CD4-positive, alpha-beta memory T cell (primary cell): ENCODE data around the gene RPL39. TPM values are rescaled to one million over a fixed set of nuclear protein-coding genes. Genes with fewer than 3 reads are reported as not detected.
A peak's percentile ranks its signal among the peaks of the same experiment; 100 is the strongest.
"Not testable (repeated sequence)": the region's sequence is repeated elsewhere in the genome, so short reads cannot be mapped to it uniquely, and the experiment has no call there.

ENCODE experiments used
- CTCF ChIA-PET: fragments of 350-600 bp; sonication (Branson Sonifier 250); formaldehyde crosslinking; loops from one replicate; lab custom pipeline; 2021; ENCODE audit warnings: inconsistent platforms; ENCODE audit not compliant: partially characterized antibody; lab: Charles Lee
- POLR2A ChIA-PET: fragments of 350-600 bp; sonication (Branson Sonifier 250); formaldehyde crosslinking; loops from one replicate; lab custom pipeline; 2021; ENCODE audit not compliant: partially characterized antibody; lab: Charles Lee
- DNase-seq, 5 donors: peaks; one replicate each; pipeline versions ENCODE4 v3.0.0 to v3.0.0-alpha.2; 2020 to 2022; ENCODE audit warnings: mixed read lengths in 1 of 5
- H3K27ac ChIP-seq: one replicate; pipeline ENCODE4 v1.7.0; 2013; ENCODE audit warnings: low read depth, low read length
- H3K27me3 ChIP-seq: 2 replicates; pipeline ENCODE4 v1.7.0; 2013; ENCODE audit warnings: mild to moderate bottlenecking, low read length, moderate library complexity; ENCODE audit not compliant: insufficient read depth
- H3K36me3 ChIP-seq: 2 replicates; pipeline ENCODE4 v1.7.0; 2013; ENCODE audit warnings: mild to moderate bottlenecking, low read length, moderate library complexity; ENCODE audit not compliant: insufficient read depth
- H3K4me1 ChIP-seq: 2 replicates; pipeline ENCODE4 v1.7.0; 2013; ENCODE audit warnings: mild to moderate bottlenecking, low read length, moderate library complexity; ENCODE audit not compliant: insufficient read depth
- H3K4me3 ChIP-seq, 2 donors: one replicate each; pipeline ENCODE4 v1.7.0; 2013; ENCODE audit warnings: low read length in 2 of 2, mild to moderate bottlenecking in 1 of 2
- H3K9me3 ChIP-seq, 2 donors: one replicate each; pipeline ENCODE4 v1.7.0; 2013; ENCODE audit warnings: low read length in 2 of 2, control low read depth in 1 of 2; ENCODE audit not compliant: control insufficient read depth in 1 of 2
- H3K27ac Mint-ChIP-seq, 7 donors: one replicate each; pipeline ENCODE4 v1.8.0; 2020 to 2021; ENCODE audit warnings: mixed read lengths in 7 of 7, mild to moderate bottlenecking in 6 of 7, inconsistent platforms in 3 of 7, moderate library complexity in 3 of 7
- H3K27me3 Mint-ChIP-seq, 2 donors: one replicate each; pipeline ENCODE4 v1.8.0; 2020 to 2021; ENCODE audit warnings: mixed read lengths in 2 of 2
- H3K36me3 Mint-ChIP-seq, 2 donors: one replicate each; pipeline ENCODE4 v1.8.0; 2020 to 2021; ENCODE audit warnings: mixed read lengths in 2 of 2, inconsistent platforms in 1 of 2, mild to moderate bottlenecking in 1 of 2
- H3K4me1 Mint-ChIP-seq, 4 donors: one replicate each; pipeline ENCODE4 v1.8.0; 2020 to 2021; ENCODE audit warnings: mixed read lengths in 4 of 4, mild to moderate bottlenecking in 1 of 4
- H3K4me3 Mint-ChIP-seq, 8 donors: one replicate each; pipeline ENCODE4 v1.8.0; 2020 to 2021; ENCODE audit warnings: mixed read lengths in 8 of 8, mild to moderate bottlenecking in 7 of 8, moderate library complexity in 6 of 8, inconsistent platforms in 3 of 8
- H3K9me3 Mint-ChIP-seq, 8 donors: one replicate each; pipeline ENCODE4 v1.8.0; 2020 to 2021; ENCODE audit warnings: mixed read lengths in 8 of 8, mild to moderate bottlenecking in 5 of 8, inconsistent platforms in 3 of 8, moderate library complexity in 1 of 8
- intact Hi-C: fragments of 100-400 bp; cut with micrococcal nuclease; formaldehyde crosslinking; loops from one replicate; pipeline ENCODE4 v1.15.1; 2023
- polyA plus RNA-seq, 2 donors: library from polyadenylated mRNA; unstranded; fragments of 300-500 nt; fragmentation: Illumina TruSeq; gene quantifications; one replicate each; pipeline ENCODE4 v1.2.3, GENCODE V29; 2021
- total RNA-seq, 2 experiments: library from RNA; stranded (reverse); gene quantifications; one replicate each; pipeline ENCODE4 v1.2.3, GENCODE V29; 2021

Gene RPL39
- total and polyA plus RNA-seq, 4 experiments from 2014 or later, result 3,907 to 4,396 (median 4,017) TPM

GRCh38 chrX:119768436-119768835 lies 23.0 kb downstream of the RPL39 start:
- H3K27ac ChIP-seq, POLR2A ChIA-PET, H3K9me3 Mint-ChIP-seq, H3K9me3 ChIP-seq, H3K36me3 Mint-ChIP-seq, H3K27me3 Mint-ChIP-seq, H3K4me3 Mint-ChIP-seq, intact Hi-C loops, CTCF ChIA-PET, H3K27ac Mint-ChIP-seq, H3K27me3 ChIP-seq, H3K4me1 Mint-ChIP-seq, H3K4me1 ChIP-seq, H3K36me3 ChIP-seq, H3K4me3 ChIP-seq, DNase-seq: not testable (repeated sequence)

- Mint-ChIP-seq H3K4me3 (no peak overlapping the region), H3K36me3 (no peaks in the 10 kb centered on the region), H3K27me3 (no peaks in the 10 kb centered on the region), H3K9me3 (no peaks in the 10 kb centered on the region), H3K27ac (peak overlapping the region in 5 of 7 donors; percentile 3 to 84 (median 31)), H3K4me1 (peaks cover 6 to 19% (median 16%) of the 10 kb centered on the region in 4 donors)
- DNase-seq, result no peak
- intact Hi-C loops, result no loop called here
- peaks cover 14% of the 10 kb centered on the region for H3K4me1 ChIP-seq
- H3K36me3 ChIP-seq, result no peaks in the 10 kb centered on the region
- no peak overlapping the region for H3K4me3 ChIP-seq
- H3K9me3 ChIP-seq, result no peaks in the 10 kb centered on the region
- POLR2A ChIA-PET, result interaction anchor here (1.1 kb wide), 1 partner anchor 28 kb away, joined by 3 read pairs; no protein-coding TSS in a partner anchor
- H3K27ac ChIP-seq, result no peak overlapping the region
- CTCF ChIA-PET, result interaction anchor here (1.2 to 1.3 kb wide), 2 partner anchors 11 to 21 kb away, joined by 3 to 4 read pairs; no protein-coding TSS in a partner anchor
- no peaks in the 10 kb centered on the region for H3K27me3 ChIP-seq
These were observed 27.5 kb downstream of the RPL39 start for GRCh38 chrX:119763836-119764387.

DNA sequence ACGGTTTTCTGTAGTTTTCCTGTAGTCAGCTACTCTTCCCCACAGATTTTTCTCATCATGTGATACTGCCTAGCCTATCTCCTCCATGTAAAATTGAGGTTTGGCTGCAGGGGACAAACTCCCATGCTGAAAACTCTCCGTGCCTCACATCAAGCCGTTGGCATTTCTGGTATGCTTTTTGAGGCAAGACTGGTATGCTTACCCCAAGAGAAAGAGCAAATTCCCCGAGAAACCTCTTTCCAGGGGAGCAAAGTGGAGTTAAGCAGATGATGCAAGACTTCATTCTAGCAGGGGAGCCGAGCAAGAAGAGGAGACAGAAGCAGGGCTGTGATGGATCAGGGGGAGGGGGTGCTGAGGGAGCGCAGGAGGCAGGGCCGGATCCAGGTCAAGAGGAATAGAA lies 28.2 kb downstream of the RPL39 start:
- no peak overlapping the region for H3K4me3 Mint-ChIP-seq
- H3K4me1 ChIP-seq, result peaks cover 14% of the 10 kb centered on the region
- CTCF ChIA-PET, result interaction anchor here (1.3 to 2.1 kb wide), 2 partner anchors 21 to 22 kb away, joined by 4 to 5 read pairs; no protein-coding TSS in a partner anchor

DNA sequence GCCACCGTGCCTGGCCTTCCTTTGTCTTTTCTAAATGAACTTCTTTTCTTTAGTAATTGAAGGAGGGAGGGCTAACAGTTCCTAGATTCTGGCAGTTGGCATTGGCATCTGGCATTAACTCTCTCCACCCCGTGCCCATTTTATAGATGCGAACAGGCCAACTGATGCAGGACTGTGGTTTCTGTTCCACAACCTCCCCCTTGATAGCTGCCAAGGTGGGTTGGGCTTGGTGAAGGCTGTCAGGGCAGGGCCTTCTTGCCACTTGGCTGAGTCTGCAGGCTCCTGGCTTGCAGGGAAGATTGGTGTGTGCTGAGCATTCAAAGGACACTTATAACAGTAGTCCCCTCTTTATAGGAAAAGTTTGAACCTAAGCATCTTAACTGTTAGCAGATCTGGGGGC lies 28.7 kb downstream of the RPL39 start:
- H3K4me3 Mint-ChIP-seq, result no peak overlapping the region
- Histone ChIP-seq H3K36me3 (no peaks in the 10 kb centered on the region), H3K4me3 (no peak overlapping the region), H3K27me3 (no peaks in the 10 kb centered on the region), H3K9me3 (no peaks in the 10 kb centered on the region), H3K4me1 (peaks cover 17% of the 10 kb centered on the region), H3K27ac (no peak overlapping the region)
- H3K36me3 Mint-ChIP-seq, result no peaks in the 10 kb centered on the region
- no peaks in the 10 kb centered on the region for H3K27me3 Mint-ChIP-seq
- POLR2A ChIA-PET, result no interaction called here
- CTCF ChIA-PET, result interaction anchor here (2.1 kb wide), 1 partner anchor 22 kb away, joined by 5 read pairs; no protein-coding TSS in a partner anchor
- no peak for DNase-seq
- no peaks in the 10 kb centered on the region for H3K9me3 Mint-ChIP-seq
- H3K4me1 Mint-ChIP-seq, result peaks cover 9 to 22% (median 15%) of the 10 kb centered on the region in 4 donors
- peak overlapping the region in 2 of 7 donors; percentile 22 to 42 for H3K27ac Mint-ChIP-seq
- intact Hi-C loops, result no loop called here

More for the DNA sequence above, 28.2 kb downstream of the RPL39 start:
- H3K27me3 Mint-ChIP-seq, result no peaks in the 10 kb centered on the region
- POLR2A ChIA-PET, result no interaction called here
- Histone ChIP-seq H3K27me3 (no peaks in the 10 kb centered on the region), H3K9me3 (no peaks in the 10 kb centered on the region), H3K27ac (no peak overlapping the region), H3K4me3 (no peak overlapping the region), H3K36me3 (no peaks in the 10 kb centered on the region)
- H3K9me3 Mint-ChIP-seq, result no peaks in the 10 kb centered on the region
- peaks cover 6 to 19% (median 16%) of the 10 kb centered on the region in 4 donors for H3K4me1 Mint-ChIP-seq
- DNase-seq, result no peak
- H3K36me3 Mint-ChIP-seq, result no peaks in the 10 kb centered on the region
- intact Hi-C loops, result no loop called here
- H3K27ac Mint-ChIP-seq, result peak overlapping the region in 5 of 7 donors; percentile 18 to 85 (median 63)

- no peak overlapping the region for H3K27ac ChIP-seq
- ChIA-PET POLR2A (interaction anchor here (7.4 kb wide), 1 partner anchor 31 kb away, joined by 65 read pairs; the partner anchor contains the start of gene RPL39), CTCF (interaction anchor here (3.1 kb wide), 1 partner anchor 25 kb away, joined by 25 read pairs; no protein-coding TSS in a partner anchor)
- Mint-ChIP-seq H3K4me1 (peaks cover 33 to 47% (median 35%) of the 10 kb centered on the region in 4 donors), H3K9me3 (no peaks in the 10 kb centered on the region), H3K36me3 (no peaks in the 10 kb centered on the region), H3K27ac (peak overlapping the region in 3 of 7 donors; percentile 41 to 52 (median 43)), H3K4me3 (peak overlapping the region in 7 of 8 donors; percentile 13 to 62 (median 46)), H3K27me3 (no peaks in the 10 kb centered on the region)
- no peaks in the 10 kb centered on the region for H3K27me3 ChIP-seq
- H3K4me3 ChIP-seq, result no peak overlapping the region
- peaks cover 42% of the 10 kb centered on the region for H3K4me1 ChIP-seq
- H3K36me3 ChIP-seq, result no peaks in the 10 kb centered on the region
- no peak for DNase-seq
- intact Hi-C loops, result no loop called here
- H3K9me3 ChIP-seq, result no peaks in the 10 kb centered on the region
These were observed 31.2 kb downstream of the RPL39 start for GRCh38 chrX:119760026-119760877.

DNA sequence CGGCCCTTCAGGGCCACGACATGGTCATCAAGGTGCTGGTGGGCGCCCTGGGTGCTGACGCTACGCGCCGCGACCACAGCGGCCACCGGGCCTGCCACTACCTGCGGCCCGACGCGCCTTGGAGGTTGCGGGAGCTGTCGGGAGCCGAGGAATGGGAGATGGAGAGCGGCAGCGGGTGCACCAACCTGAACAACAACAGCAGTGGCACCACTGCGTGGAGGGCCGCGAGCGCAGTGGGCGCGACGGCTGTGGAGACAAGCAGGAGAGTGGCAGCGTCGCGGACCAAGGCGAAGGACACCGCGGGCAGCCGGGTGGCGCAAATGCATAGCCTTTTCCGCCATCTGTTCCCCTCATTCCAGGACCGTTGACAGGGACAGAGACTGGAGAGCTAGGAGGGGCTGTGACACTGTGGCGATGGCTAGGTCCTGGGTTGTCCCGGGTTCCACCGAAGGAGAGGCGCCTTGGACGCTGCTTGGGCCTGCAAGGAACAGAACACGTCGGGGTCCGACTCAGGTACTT lies 32.1 kb downstream of the RPL39 start:
- CTCF ChIA-PET, result interaction anchor here (2.1 to 3.1 kb wide), 3 partner anchors 26 to 243 kb away, joined by 6 to 25 read pairs (median 17); no protein-coding TSS in a partner anchor
- intact Hi-C loops, result loop anchor here (2.0 to 5.0 kb wide), 2 partner anchors 19 to 77 kb away; no protein-coding TSS in a partner anchor
- POLR2A ChIA-PET, result interaction anchor here (1.5 to 7.4 kb wide), 8 partner anchors 26 to 154 kb away, joined by 6 to 65 read pairs (median 20); partner anchors contain the start of genes NDUFA1, NKRF, RNF113A and RPL39

More for the DNA sequence above, 32.1 kb downstream of the RPL39 start:
- no peaks in the 10 kb centered on the region for H3K36me3 ChIP-seq
- Mint-ChIP-seq H3K27ac (no peak overlapping the region), H3K4me3 (peak overlapping the region in 6 of 8 donors; percentile 17 to 73 (median 49)), H3K27me3 (no peaks in the 10 kb centered on the region), H3K9me3 (no peaks in the 10 kb centered on the region), H3K4me1 (peaks cover 34 to 56% (median 42%) of the 10 kb centered on the region in 4 donors), H3K36me3 (no peaks in the 10 kb centered on the region)
- H3K4me1 ChIP-seq, result peaks cover 51% of the 10 kb centered on the region
- no peaks in the 10 kb centered on the region for H3K27me3 ChIP-seq
- H3K4me3 ChIP-seq, result peak overlapping the region in 1 of 2 donors; percentile 41
- no peaks in the 10 kb centered on the region for H3K9me3 ChIP-seq
- no peak for DNase-seq
- no peak overlapping the region for H3K27ac ChIP-seq
